OCI-LY3 (cell line): Measurements from ENCODE around the gene UQCC3.

Experiments used
- CTCF ChIP-seq: fragments of 200-600, 300-600 bp; sonication (generic); IDR thresholded peaks from 2 replicates; pipeline ENCODE4 v1.5.1; 2014; ENCODE audit warnings: antibody characterized with exemption, low read length, low read depth
- EZH2phosphoT487 ChIP-seq: fragments of 200-600 bp; shearing (Covaris generic); IDR thresholded peaks from 2 replicates; pipeline ENCODE4 v1.6.1; 2018; ENCODE audit warnings: antibody characterized with exemption, mixed run types, low read depth

GRCh38 chr11:62665075-62665598 lies 6.3 kb upstream of the UQCC3 start, which contains the start of the genes C11orf98 and CSKMT:
- no peak for TF ChIP-seq CTCF
- no peak for TF ChIP-seq EZH2phosphoT487
